Measurements from ENCODE around the gene ETV6. TPM values are rescaled to one million over a fixed set of nuclear protein-coding genes. Genes with fewer than 3 reads are reported as not detected.

ETV6 gene
- total and polyA plus RNA-seq, 2 experiments from 2014 or later, result 9.1 to 11.9 TPM

- Histone ChIP-seq H3K9me3 (ENCODE audit: low read depth) (no peaks in the 10 kb centered on the region), H3K36me3 (no peaks in the 10 kb centered on the region), H3K27ac (no peak overlapping the region), H3K27me3 (no peaks in the 10 kb centered on the region), H3K4me3 (no peak overlapping the region), H3K4me1 (ENCODE audit: low read depth) (no peaks in the 10 kb centered on the region)
- no peak for DNase-seq (ENCODE audit: low read depth in 1 of 2, low spot score in 1 of 2)
- TF ChIP-seq, protein P1, sequence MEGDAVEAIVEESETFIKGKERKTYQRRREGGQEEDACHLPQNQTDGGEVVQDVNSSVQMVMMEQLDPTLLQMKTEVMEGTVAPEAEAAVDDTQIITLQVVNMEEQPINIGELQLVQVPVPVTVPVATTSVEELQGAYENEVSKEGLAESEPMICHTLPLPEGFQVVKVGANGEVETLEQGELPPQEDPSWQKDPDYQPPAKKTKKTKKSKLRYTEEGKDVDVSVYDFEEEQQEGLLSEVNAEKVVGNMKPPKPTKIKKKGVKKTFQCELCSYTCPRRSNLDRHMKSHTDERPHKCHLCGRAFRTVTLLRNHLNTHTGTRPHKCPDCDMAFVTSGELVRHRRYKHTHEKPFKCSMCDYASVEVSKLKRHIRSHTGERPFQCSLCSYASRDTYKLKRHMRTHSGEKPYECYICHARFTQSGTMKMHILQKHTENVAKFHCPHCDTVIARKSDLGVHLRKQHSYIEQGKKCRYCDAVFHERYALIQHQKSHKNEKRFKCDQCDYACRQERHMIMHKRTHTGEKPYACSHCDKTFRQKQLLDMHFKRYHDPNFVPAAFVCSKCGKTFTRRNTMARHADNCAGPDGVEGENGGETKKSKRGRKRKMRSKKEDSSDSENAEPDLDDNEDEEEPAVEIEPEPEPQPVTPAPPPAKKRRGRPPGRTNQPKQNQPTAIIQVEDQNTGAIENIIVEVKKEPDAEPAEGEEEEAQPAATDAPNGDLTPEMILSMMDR (IDR thresholded peaks at IDR 0.05; ENCODE audit: low read depth, low read length), result no peak
Observed at GRCh38 chr12:11635341-11635740, 14.1 kb upstream of the ETV6 start.

- Histone ChIP-seq H3K27me3 (no peaks in the 10 kb centered on the region), H3K9me3 (ENCODE audit: low read depth) (no peaks in the 10 kb centered on the region), H3K4me3 (no peak overlapping the region), H3K4me1 (ENCODE audit: low read depth) (no peaks in the 10 kb centered on the region), H3K36me3 (no peaks in the 10 kb centered on the region), H3K27ac (no peak overlapping the region)
- DNase-seq (ENCODE audit: low read depth in 1 of 2, low spot score in 1 of 2), result no peak
- TF ChIP-seq, protein P1 (IDR thresholded peaks at IDR 0.05; ENCODE audit: low read depth, low read length), result no peak
Observed at GRCh38 chr12:11638315-11638916, 11.1 kb upstream of the ETV6 start.

DNA sequence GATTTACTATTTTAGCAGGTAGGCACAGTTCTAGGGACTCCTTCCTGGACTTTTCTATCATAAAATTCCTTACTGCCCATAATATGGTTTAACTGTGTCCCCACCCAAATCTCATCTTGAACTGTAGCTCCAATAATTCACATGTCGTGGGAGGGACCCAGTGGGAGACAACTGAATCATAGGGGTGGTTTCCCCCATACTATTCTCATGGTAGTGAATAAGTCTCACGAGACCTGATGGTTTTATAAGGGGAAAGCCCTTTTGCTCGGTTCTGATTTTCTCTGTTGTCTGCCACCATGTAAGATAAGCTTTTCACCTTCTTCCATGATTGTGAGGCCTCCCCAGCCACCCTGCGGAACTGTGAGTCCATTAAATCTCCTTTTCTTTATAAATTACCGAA lies 10.0 kb upstream of the ETV6 start:
- TF ChIP-seq, protein P1 (IDR thresholded peaks at IDR 0.05; ENCODE audit: low read depth, low read length), result no peak
- Histone ChIP-seq H3K4me1 (ENCODE audit: low read depth) (no peaks in the 10 kb centered on the region), H3K27ac (no peak overlapping the region), H3K36me3 (no peaks in the 10 kb centered on the region), H3K9me3 (ENCODE audit: low read depth) (no peaks in the 10 kb centered on the region), H3K27me3 (no peaks in the 10 kb centered on the region), H3K4me3 (no peak overlapping the region)
- DNase-seq (ENCODE audit: low read depth in 1 of 2, low spot score in 1 of 2), result no peak

DNA sequence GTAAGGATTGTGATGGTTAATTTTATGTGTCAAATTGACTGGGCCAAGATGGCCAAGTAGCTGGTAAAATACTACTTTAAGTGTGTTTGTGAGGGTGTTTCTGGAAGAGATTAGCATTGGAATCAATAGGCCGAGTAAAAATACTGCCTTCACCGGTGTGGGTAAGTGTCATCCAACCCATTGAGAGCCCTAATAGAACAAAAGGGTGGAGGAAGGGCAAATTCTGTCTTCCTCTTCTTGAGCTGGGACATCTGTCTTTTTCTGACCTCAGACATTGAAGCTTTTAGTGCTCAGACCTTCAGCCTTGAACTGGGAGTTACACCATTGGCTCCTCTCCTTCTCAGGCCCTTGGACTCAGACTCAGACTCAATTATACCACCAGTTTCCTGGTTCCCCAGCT lies 8.0 kb upstream of the ETV6 start:
- no peaks in the 10 kb centered on the region for H3K4me1 ChIP-seq (ENCODE audit: low read depth)
- TF ChIP-seq, protein P1 (IDR thresholded peaks at IDR 0.05; ENCODE audit: low read depth, low read length), result no peak
- no peak overlapping the region for H3K4me3 ChIP-seq
- H3K27me3 ChIP-seq, result no peaks in the 10 kb centered on the region
- no peaks in the 10 kb centered on the region for H3K36me3 ChIP-seq
- no peak for DNase-seq (ENCODE audit: low read depth in 1 of 2, low spot score in 1 of 2)
- no peaks in the 10 kb centered on the region for H3K9me3 ChIP-seq (ENCODE audit: low read depth)
- no peak overlapping the region for H3K27ac ChIP-seq

DNA sequence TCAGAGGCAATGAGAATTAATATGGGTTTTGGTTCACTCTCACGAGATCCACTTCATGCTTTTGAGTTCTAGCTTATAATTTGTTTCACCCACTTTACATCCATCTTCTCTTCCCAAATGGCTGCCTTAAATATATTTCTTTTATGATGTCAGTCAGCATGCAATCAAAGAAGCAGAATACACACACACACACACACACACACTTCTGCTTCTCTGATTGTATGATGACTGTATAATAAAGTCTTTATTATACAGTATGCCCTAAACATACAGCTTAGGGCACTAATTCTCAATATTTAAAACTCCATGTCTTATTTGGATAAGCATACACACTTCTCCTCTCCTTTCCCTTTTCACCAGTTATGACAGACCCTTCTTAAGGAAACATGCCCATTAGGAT lies 6.7 kb upstream of the ETV6 start:
- H3K4me3 ChIP-seq, result no peak overlapping the region
- TF ChIP-seq, protein P1 (IDR thresholded peaks at IDR 0.05; ENCODE audit: low read depth, low read length), result no peak
- no peaks in the 10 kb centered on the region for H3K9me3 ChIP-seq (ENCODE audit: low read depth)
- H3K36me3 ChIP-seq, result no peaks in the 10 kb centered on the region
- no peaks in the 10 kb centered on the region for H3K4me1 ChIP-seq (ENCODE audit: low read depth)
- DNase-seq (ENCODE audit: low read depth in 1 of 2, low spot score in 1 of 2), result no peak
- no peak overlapping the region for H3K27ac ChIP-seq
- no peaks in the 10 kb centered on the region for H3K27me3 ChIP-seq

Measured in cardiac muscle cell (in vitro differentiated cells and primary cell).